SK-N-SH (cell line): ENCODE measurements around the gene OSGIN1.

Experiments
- ELF1 ChIP-seq: IDR thresholded peaks from 2 replicates; pipeline ENCODE4 v1.4.0; 2012
- REST ChIP-seq: IDR thresholded peaks from 2 replicates; pipeline ENCODE4 v1.6.1; 2012; ENCODE audit warnings: mild to moderate bottlenecking, low read depth, low read length, moderate library complexity
- USF2 ChIP-seq: fragments of 150-350 bp; IDR thresholded peaks from 2 replicates; pipeline ENCODE4 v1.6.1; 2017; ENCODE audit warnings: antibody characterized with exemption, low read length, low read depth, borderline replicate concordance

- no peak for TF ChIP-seq REST
- TF ChIP-seq USF2, result no peak
- TF ChIP-seq ELF1, result no peak
Observed at GRCh38 chr16:83969771-83970429, 16.9 kb downstream of the OSGIN1 start.
